Measurements from ENCODE around the gene OR8D4. TPM values are rescaled to one million over a fixed set of nuclear protein-coding genes. Genes with fewer than 3 reads are reported as not detected.

Gene OR8D4
- total RNA-seq, 1 donor from 2014 or later: not detected

- Mint-ChIP-seq H3K36me3 (ENCODE audit: low read depth, unreplicated experiment) (no peaks in the 10 kb centered on the region), H3K9me3 (ENCODE audit: unreplicated experiment) (no peaks in the 10 kb centered on the region), H3K27ac (ENCODE audit: unreplicated experiment) (no peak overlapping the region), H3K4me3 (ENCODE audit: unreplicated experiment) (no peak overlapping the region), H3K27me3 (ENCODE audit: unreplicated experiment) (peaks cover 1% of the 10 kb centered on the region), H3K4me1 (ENCODE audit: unreplicated experiment) (no peaks in the 10 kb centered on the region)
- no peak for TF ChIP-seq CTCF (IDR thresholded peaks at IDR 0.05; ENCODE audit: unreplicated experiment)
- DNase-seq (ENCODE audit: low spot score): no peak
Measured at GRCh38 chr11:123880912-123881311, 21.1 kb upstream of the OR8D4 start.

GRCh38 chr11:123885570-123885969 lies 16.4 kb upstream of the OR8D4 start, which contains the start of gene TMEM225:
TSS of gene TMEM225 (minus strand) at chr11:123885670. CDS start at chr11:123885425, 245 bp downstream.
- Mint-ChIP-seq H3K36me3 (ENCODE audit: low read depth, unreplicated experiment) (no peaks in the 10 kb centered on the region), H3K4me3 (ENCODE audit: unreplicated experiment) (no peak within 1 kb of the TSS), H3K27ac (ENCODE audit: unreplicated experiment) (no peak within 1 kb of the TSS), H3K9me3 (ENCODE audit: unreplicated experiment) (no peaks in the 10 kb centered on the region), H3K27me3 (ENCODE audit: unreplicated experiment) (peaks cover 1% of the 10 kb centered on the region), H3K4me1 (ENCODE audit: unreplicated experiment) (no peaks in the 10 kb centered on the region)
- no peak for TF ChIP-seq CTCF (IDR thresholded peaks at IDR 0.05; ENCODE audit: unreplicated experiment)
- no peak for DNase-seq (ENCODE audit: low spot score)

- TF ChIP-seq CTCF (IDR thresholded peaks at IDR 0.05; ENCODE audit: unreplicated experiment): no peak
- no peak for DNase-seq (ENCODE audit: low spot score)
- no peaks in the 10 kb centered on the region for H3K4me1 Mint-ChIP-seq (ENCODE audit: unreplicated experiment)
- H3K27ac Mint-ChIP-seq (ENCODE audit: unreplicated experiment): no peak overlapping the region
- no peaks in the 10 kb centered on the region for H3K36me3 Mint-ChIP-seq (ENCODE audit: low read depth, unreplicated experiment)
- no peak overlapping the region for H3K4me3 Mint-ChIP-seq (ENCODE audit: unreplicated experiment)
- H3K27me3 Mint-ChIP-seq (ENCODE audit: unreplicated experiment): no peaks in the 10 kb centered on the region
- no peaks in the 10 kb centered on the region for H3K9me3 Mint-ChIP-seq (ENCODE audit: unreplicated experiment)
Measured at GRCh38 chr11:123892031-123892430, 9.9 kb upstream of the OR8D4 start.

GRCh38 chr11:123899792-123900191 lies 2.2 kb upstream of the OR8D4 start:
- DNase-seq (ENCODE audit: low spot score): no peak
- H3K36me3 Mint-ChIP-seq (ENCODE audit: low read depth, unreplicated experiment): no peaks in the 10 kb centered on the region
- no peak overlapping the region for H3K27ac Mint-ChIP-seq (ENCODE audit: unreplicated experiment)
- no peaks in the 10 kb centered on the region for H3K27me3 Mint-ChIP-seq (ENCODE audit: unreplicated experiment)
- no peak overlapping the region for H3K4me3 Mint-ChIP-seq (ENCODE audit: unreplicated experiment)
- TF ChIP-seq CTCF (IDR thresholded peaks at IDR 0.05; ENCODE audit: unreplicated experiment): no peak
- H3K9me3 Mint-ChIP-seq (ENCODE audit: unreplicated experiment): no peaks in the 10 kb centered on the region
- no peaks in the 10 kb centered on the region for H3K4me1 Mint-ChIP-seq (ENCODE audit: unreplicated experiment)

GRCh38 chr11:123903932-123904331 lies 2.0 kb downstream of the OR8D4 start:
- Mint-ChIP-seq H3K27ac (ENCODE audit: unreplicated experiment) (no peak overlapping the region), H3K27me3 (ENCODE audit: unreplicated experiment) (no peaks in the 10 kb centered on the region), H3K36me3 (ENCODE audit: low read depth, unreplicated experiment) (no peaks in the 10 kb centered on the region), H3K4me1 (ENCODE audit: unreplicated experiment) (no peaks in the 10 kb centered on the region), H3K9me3 (ENCODE audit: unreplicated experiment) (no peaks in the 10 kb centered on the region), H3K4me3 (ENCODE audit: unreplicated experiment) (no peak overlapping the region)
- DNase-seq (ENCODE audit: low spot score): no peak
- no peak for TF ChIP-seq CTCF (IDR thresholded peaks at IDR 0.05; ENCODE audit: unreplicated experiment)

Data from endothelial cell (in vitro differentiated cells).